ENCODE results near the gene SCARB2. TPM values are rescaled to one million over a fixed set of nuclear protein-coding genes. Genes with fewer than 3 reads are reported as not detected.

Gene SCARB2
- total and polyA plus RNA-seq, 2 experiments from 2014 or later: 17.7 to 41.0 TPM

DNA sequence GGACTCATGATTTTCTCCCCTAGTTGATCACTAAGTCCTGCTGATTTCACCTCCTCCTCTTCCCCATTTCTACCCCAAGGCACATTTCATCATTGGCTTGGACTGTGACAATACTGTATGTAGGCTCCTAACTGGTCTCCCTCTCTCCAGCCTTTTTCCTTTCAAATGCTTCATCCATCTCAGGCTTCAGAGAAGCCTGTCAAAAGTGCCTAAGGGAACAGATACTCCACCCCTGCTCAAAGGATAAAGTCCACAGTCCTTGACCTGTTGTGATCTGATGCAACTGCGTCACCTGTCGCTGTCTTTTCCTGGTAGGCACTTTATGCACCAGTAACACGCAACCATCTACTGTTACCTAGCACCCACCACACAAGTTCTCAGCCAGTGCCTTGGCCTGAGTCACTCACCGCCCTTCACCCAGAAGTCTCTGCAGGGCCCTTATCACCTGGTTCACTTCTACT, 12.8 kb downstream of the SCARB2 start:
- Histone ChIP-seq H3K4me1 (ENCODE audit: insufficient read depth) (peaks cover 11% of the 10 kb centered on the region; the same call in 1 of the 2 replicates), H3K9me2 (ENCODE audit: insufficient read depth) (no peaks in the 10 kb centered on the region), H3K4me2 (no peak overlapping the region), H3K27me3 (ENCODE audit: insufficient read depth) (no peaks in the 10 kb centered on the region), H3K27ac (ENCODE audit: low read depth) (0 out of 2 replicates have a peak overlapping the region, but pooled peaks have one; percentile 53), H3F3A (replicated peaks; ENCODE audit: low read depth) (no peaks in the 10 kb centered on the region), H3K79me2 (replicated peaks; ENCODE audit: insufficient read depth) (0 out of 2 replicates have a peak, but pooled peaks cover 12% of the 10 kb centered on the region), H3K4me3 (no peak overlapping the region), H4K20me1 (replicated peaks; ENCODE audit: insufficient read depth) (no peaks in the 10 kb centered on the region), H2AFZ (no peak overlapping the region), H3K36me3 (ENCODE audit: insufficient read depth) (no peaks in the 10 kb centered on the region)
- H3K4me3 Mint-ChIP-seq: no peak overlapping the region
- peaks cover 26% of the 10 kb centered on the region for H3K4me1 Mint-ChIP-seq
- H3K36me3 Mint-ChIP-seq (ENCODE audit: low read depth): no peaks in the 10 kb centered on the region; the same call in 2 of the 3 replicates
- H3K27me3 Mint-ChIP-seq (ENCODE audit: insufficient read depth, low read depth, poor library complexity): no peaks in the 10 kb centered on the region
- DNase-seq (ENCODE audit: low spot score) (no peak), ATAC-seq (no peak)
- H3K9me3 Mint-ChIP-seq: no peaks in the 10 kb centered on the region
- no peak overlapping the region for H3K27ac Mint-ChIP-seq
- TF ChIP-seq, protein P1, sequence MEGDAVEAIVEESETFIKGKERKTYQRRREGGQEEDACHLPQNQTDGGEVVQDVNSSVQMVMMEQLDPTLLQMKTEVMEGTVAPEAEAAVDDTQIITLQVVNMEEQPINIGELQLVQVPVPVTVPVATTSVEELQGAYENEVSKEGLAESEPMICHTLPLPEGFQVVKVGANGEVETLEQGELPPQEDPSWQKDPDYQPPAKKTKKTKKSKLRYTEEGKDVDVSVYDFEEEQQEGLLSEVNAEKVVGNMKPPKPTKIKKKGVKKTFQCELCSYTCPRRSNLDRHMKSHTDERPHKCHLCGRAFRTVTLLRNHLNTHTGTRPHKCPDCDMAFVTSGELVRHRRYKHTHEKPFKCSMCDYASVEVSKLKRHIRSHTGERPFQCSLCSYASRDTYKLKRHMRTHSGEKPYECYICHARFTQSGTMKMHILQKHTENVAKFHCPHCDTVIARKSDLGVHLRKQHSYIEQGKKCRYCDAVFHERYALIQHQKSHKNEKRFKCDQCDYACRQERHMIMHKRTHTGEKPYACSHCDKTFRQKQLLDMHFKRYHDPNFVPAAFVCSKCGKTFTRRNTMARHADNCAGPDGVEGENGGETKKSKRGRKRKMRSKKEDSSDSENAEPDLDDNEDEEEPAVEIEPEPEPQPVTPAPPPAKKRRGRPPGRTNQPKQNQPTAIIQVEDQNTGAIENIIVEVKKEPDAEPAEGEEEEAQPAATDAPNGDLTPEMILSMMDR (conservative IDR thresholded peaks at IDR 0.05; ENCODE audit: low read depth in 2 of 2): no peak
- TF ChIP-seq, protein P2, sequence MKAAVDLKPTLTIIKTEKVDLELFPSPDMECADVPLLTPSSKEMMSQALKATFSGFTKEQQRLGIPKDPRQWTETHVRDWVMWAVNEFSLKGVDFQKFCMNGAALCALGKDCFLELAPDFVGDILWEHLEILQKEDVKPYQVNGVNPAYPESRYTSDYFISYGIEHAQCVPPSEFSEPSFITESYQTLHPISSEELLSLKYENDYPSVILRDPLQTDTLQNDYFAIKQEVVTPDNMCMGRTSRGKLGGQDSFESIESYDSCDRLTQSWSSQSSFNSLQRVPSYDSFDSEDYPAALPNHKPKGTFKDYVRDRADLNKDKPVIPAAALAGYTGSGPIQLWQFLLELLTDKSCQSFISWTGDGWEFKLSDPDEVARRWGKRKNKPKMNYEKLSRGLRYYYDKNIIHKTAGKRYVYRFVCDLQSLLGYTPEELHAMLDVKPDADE (IDR thresholded peaks at IDR 0.05): no peak
- TF ChIP-seq CREB1 (CRISPR knock-in tag; IDR thresholded peaks at IDR 0.05; ENCODE audit: low read depth): no peak
- TF ChIP-seq EZH2phosphoT487 (IDR thresholded peaks at IDR 0.05; ENCODE audit: unreplicated experiment): no peak
- no peak for TF ChIP-seq POLR2AphosphoS5 (IDR thresholded peaks at IDR 0.05; ENCODE audit: low read depth)
- TF ChIP-seq, protein P3, sequence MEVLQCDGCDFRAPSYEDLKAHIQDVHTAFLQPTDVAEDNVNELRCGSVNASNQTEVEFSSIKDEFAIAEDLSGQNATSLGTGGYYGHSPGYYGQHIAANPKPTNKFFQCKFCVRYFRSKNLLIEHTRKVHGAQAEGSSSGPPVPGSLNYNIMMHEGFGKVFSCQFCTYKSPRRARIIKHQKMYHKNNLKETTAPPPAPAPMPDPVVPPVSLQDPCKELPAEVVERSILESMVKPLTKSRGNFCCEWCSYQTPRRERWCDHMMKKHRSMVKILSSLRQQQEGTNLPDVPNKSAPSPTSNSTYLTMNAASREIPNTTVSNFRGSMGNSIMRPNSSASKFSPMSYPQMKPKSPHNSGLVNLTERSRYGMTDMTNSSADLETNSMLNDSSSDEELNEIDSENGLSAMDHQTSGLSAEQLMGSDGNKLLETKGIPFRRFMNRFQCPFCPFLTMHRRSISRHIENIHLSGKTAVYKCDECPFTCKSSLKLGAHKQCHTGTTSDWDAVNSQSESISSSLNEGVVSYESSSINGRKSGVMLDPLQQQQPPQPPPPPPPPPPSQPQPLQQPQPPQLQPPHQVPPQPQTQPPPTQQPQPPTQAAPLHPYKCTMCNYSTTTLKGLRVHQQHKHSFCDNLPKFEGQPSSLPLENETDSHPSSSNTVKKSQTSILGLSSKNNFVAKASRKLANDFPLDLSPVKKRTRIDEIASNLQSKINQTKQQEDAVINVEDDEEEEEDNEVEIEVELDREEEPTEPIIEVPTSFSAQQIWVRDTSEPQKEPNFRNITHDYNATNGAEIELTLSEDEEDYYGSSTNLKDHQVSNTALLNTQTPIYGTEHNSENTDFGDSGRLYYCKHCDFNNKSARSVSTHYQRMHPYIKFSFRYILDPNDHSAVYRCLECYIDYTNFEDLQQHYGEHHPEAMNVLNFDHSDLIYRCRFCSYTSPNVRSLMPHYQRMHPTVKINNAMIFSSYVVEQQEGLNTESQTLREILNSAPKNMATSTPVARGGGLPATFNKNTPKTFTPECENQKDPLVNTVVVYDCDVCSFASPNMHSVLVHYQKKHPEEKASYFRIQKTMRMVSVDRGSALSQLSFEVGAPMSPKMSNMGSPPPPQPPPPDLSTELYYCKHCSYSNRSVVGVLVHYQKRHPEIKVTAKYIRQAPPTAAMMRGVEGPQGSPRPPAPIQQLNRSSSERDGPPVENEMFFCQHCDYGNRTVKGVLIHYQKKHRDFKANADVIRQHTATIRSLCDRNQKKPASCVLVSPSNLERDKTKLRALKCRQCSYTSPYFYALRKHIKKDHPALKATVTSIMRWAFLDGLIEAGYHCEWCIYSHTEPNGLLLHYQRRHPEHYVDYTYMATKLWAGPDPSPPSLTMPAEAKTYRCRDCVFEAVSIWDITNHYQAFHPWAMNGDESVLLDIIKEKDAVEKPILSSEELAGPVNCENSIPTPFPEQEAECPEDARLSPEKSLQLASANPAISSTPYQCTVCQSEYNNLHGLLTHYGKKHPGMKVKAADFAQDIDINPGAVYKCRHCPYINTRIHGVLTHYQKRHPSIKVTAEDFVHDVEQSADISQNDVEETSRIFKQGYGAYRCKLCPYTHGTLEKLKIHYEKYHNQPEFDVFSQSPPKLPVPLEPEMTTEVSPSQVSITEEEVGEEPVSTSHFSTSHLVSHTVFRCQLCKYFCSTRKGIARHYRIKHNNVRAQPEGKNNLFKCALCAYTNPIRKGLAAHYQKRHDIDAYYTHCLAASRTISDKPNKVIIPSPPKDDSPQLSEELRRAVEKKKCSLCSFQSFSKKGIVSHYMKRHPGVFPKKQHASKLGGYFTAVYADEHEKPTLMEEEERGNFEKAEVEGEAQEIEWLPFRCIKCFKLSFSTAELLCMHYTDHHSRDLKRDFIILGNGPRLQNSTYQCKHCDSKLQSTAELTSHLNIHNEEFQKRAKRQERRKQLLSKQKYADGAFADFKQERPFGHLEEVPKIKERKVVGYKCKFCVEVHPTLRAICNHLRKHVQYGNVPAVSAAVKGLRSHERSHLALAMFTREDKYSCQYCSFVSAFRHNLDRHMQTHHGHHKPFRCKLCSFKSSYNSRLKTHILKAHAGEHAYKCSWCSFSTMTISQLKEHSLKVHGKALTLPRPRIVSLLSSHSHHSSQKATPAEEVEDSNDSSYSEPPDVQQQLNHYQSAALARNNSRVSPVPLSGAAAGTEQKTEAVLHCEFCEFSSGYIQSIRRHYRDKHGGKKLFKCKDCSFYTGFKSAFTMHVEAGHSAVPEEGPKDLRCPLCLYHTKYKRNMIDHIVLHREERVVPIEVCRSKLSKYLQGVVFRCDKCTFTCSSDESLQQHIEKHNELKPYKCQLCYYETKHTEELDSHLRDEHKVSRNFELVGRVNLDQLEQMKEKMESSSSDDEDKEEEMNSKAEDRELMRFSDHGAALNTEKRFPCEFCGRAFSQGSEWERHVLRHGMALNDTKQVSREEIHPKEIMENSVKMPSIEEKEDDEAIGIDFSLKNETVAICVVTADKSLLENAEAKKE (CRISPR knock-in tag; IDR thresholded peaks at IDR 0.05): no peak
- no peak for TF ChIP-seq EZH2 (IDR thresholded peaks at IDR 0.05; ENCODE audit: low read depth, unreplicated experiment)
- no peak for TF ChIP-seq JUNB (IDR thresholded peaks at IDR 0.05; ENCODE audit: unreplicated experiment)
- no peak for TF ChIP-seq NANOG (IDR thresholded peaks at IDR 0.05; ENCODE audit: borderline replicate concordance)
- TF ChIP-seq, protein P4, sequence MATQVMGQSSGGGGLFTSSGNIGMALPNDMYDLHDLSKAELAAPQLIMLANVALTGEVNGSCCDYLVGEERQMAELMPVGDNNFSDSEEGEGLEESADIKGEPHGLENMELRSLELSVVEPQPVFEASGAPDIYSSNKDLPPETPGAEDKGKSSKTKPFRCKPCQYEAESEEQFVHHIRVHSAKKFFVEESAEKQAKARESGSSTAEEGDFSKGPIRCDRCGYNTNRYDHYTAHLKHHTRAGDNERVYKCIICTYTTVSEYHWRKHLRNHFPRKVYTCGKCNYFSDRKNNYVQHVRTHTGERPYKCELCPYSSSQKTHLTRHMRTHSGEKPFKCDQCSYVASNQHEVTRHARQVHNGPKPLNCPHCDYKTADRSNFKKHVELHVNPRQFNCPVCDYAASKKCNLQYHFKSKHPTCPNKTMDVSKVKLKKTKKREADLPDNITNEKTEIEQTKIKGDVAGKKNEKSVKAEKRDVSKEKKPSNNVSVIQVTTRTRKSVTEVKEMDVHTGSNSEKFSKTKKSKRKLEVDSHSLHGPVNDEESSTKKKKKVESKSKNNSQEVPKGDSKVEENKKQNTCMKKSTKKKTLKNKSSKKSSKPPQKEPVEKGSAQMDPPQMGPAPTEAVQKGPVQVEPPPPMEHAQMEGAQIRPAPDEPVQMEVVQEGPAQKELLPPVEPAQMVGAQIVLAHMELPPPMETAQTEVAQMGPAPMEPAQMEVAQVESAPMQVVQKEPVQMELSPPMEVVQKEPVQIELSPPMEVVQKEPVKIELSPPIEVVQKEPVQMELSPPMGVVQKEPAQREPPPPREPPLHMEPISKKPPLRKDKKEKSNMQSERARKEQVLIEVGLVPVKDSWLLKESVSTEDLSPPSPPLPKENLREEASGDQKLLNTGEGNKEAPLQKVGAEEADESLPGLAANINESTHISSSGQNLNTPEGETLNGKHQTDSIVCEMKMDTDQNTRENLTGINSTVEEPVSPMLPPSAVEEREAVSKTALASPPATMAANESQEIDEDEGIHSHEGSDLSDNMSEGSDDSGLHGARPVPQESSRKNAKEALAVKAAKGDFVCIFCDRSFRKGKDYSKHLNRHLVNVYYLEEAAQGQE (IDR thresholded peaks at IDR 0.05; ENCODE audit: unreplicated experiment): no peak
- no peak for TF ChIP-seq ZNF114 (CRISPR knock-in tag; IDR thresholded peaks at IDR 0.05)
- no peak for TF ChIP-seq ZNF331 (CRISPR knock-in tag; IDR thresholded peaks at IDR 0.05; ENCODE audit: low read depth)
- no peak for TF ChIP-seq STAT1 (IDR thresholded peaks at IDR 0.05; ENCODE audit: unreplicated experiment)
